Measurements from ENCODE around the gene CACNG4. TPM values are rescaled to one million over a fixed set of nuclear protein-coding genes. Genes with fewer than 3 reads are reported as not detected.

Gene CACNG4
- polyA plus RNA-seq, 3 donors = 2.9 to 3.8 (median 3.1) TPM

DNA sequence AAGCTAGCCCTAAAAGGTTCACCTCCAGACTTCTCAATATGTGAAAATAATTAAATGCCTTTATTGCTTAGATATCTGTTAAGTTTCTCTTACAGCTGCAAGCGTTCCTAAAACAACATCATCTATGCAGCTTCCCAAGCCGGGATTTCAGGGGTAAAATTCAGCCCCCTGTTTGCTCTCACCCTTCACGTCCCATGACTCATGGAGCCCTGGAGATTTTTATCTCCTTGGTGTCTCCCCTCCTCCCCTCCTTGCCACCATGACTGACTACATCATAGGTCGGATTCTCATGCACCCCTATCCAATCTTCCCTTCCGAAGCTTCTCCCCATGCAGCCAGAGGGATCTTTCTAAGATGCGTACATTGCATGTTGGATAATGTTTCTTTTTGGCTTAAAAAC is 21.0 kb upstream of the CACNG4 start:
- no peak for DNase-seq (ENCODE audit: low read depth in 3 of 3, low spot score in 2 of 3)

DNA sequence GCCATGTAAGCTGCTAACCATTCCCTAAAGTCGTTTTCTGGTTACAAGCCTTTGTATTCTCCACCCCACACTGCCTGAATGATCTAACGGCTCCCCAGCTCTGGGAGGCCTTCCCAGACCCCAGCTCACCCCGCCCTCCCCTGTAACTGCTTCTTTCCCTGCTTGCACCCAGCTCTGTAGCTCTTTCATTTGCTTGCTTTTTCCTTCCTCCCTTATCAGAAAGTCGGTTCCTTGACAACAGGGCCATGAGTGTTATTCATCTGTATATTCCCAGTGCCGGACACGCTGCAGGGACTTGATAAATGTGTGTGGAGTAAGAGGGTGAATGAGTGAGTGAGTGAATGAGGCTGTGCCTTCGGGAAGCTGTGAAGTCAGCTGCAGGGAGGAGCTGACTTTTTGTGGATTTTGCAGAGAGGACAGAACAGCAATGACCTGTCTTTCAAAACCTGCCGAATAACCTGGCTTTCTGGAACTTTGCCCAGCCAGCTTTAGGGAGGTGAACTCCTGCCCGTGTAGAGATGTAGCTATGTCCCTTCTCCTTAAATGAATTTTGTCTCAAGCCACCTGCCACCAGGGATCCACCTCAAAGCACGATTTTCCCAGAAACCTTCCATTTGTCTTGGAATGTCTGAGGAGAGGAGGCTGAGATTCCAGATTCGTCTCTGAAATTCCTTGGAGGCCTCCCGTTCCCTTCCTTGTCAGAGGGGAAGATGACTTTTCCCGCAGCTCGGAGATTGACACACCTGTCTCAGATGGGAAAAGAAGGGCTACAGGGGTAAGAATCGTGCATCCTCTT is 20.0 kb upstream of the CACNG4 start:
- DNase-seq (ENCODE audit: low read depth in 3 of 3, low spot score in 2 of 3) = no peak

DNA sequence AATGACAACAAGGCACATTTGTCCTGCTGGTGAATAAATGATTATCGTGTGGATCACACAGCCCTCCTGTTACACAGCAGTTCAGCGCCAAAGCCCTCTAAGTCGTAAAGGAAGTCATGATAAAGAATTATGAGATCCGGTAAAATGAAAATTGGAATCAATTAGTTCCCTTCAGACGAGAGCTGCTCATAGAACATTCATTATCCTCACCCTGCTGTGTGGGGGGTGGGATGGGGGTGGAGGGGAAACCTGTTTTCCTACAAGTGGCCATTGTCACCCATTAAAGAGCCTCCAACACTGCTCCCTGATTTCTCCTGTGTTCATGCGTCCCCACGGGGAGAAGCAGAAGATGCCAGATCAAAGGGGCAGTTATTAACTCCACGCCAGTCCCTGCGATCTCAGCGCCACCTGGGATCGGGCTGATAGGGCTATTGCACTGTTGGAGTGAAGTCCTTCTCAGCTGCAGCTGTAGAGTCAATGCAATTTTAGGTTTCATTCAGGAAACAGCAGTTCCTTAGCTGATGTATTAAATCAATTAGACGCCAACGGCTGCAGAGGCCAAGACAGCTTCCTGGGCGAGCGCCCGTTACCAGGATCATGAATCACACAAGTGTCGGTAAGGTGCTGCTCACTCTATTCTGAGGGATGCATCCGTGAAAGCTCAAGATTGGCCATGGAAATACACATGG is 19.2 kb upstream of the CACNG4 start:
- no peak for DNase-seq (ENCODE audit: low read depth in 3 of 3, low spot score in 2 of 3)

GRCh38 chr17:66946251-66946650 is 18.3 kb upstream of the CACNG4 start:
- DNase-seq (ENCODE audit: low read depth in 3 of 3, low spot score in 2 of 3) = no peak

DNA sequence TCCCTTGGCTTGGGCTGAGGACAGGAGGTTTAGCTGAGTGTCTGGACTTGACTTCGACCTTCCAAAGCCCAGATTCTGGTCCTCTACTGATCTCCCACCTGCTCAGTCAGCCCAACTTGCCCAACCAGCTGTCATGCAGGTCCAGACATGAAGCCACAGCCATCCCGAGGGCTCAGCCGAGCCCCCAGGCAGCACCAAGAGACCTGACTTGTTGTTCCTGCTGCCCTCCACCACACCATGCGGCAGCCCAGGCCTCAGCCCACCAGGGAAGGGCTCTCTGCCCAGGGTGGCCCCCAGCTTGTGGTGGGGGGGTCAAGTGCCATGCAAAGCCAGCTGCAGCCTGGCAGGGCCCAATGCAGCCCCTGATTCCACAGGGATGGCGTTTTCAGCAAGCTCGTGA is 17.2 kb upstream of the CACNG4 start:
- DNase-seq (ENCODE audit: low read depth in 3 of 3, low spot score in 2 of 3) = no peak

- no peak for DNase-seq (ENCODE audit: low read depth in 3 of 3, low spot score in 2 of 3)
These were observed 16.3 kb upstream of the CACNG4 start for GRCh38 chr17:66948061-66948750.

GRCh38 chr17:66949501-66949900 is 15.0 kb upstream of the CACNG4 start:
- DNase-seq (ENCODE audit: low read depth in 3 of 3, low spot score in 2 of 3) = no peak

- DNase-seq (ENCODE audit: low read depth in 3 of 3, low spot score in 2 of 3) = no peak
These were observed 14.2 kb upstream of the CACNG4 start for GRCh38 chr17:66950325-66950724.

DNA sequence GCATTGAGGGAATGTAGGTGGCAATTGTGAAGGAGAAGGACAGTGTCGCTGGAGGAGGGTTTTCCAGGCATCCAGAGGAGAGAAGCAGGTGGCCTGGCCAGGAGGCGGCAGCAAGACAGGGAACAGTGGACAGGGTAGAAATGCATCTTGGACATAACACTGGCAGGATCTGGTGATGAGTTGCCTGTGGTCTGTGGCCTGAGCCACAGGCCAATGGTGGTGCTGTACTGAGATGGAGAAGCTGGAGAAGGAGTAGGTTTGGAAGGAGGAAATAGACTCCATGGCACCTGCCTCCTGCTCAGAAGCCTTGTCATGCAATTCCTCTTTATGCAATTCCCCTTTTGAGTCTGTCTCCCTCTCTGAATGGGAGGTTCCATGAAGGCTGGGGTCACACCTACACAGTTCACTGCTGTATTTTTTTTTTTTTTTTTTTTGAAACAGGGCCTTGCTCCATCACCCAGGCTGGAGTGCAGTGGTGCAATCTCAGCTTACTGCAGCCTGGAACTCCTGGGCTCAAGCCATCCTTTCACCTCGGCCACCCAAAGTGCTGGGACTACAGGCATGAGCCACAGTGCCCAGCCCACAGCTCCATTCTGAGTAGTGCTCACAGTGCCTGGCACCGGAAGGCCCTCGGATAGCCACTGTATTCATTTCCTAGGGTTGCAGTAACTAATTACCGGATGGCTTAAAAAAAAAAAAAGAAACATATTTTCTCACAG is 13.5 kb upstream of the CACNG4 start:
- no peak for DNase-seq (ENCODE audit: low read depth in 3 of 3, low spot score in 2 of 3)

DNA sequence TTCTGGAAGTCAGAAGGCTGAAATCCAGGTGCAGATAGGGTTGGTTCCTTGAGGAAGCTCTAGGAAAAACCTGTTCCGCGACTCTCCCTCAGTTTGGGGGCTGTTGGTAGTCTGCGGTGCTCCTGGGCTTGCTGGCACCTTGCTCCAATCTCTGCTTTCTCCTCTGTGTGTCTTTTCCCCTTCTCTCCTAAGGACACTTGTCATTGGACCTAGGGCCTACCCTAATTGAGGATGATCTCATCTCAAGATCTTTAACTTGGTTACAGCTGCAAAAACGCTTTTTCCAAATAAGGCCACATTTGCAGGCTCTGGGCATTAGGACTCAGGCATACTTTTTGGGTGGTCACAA is 12.9 kb upstream of the CACNG4 start:
- no peak for DNase-seq (ENCODE audit: low read depth in 3 of 3, low spot score in 2 of 3)

DNA sequence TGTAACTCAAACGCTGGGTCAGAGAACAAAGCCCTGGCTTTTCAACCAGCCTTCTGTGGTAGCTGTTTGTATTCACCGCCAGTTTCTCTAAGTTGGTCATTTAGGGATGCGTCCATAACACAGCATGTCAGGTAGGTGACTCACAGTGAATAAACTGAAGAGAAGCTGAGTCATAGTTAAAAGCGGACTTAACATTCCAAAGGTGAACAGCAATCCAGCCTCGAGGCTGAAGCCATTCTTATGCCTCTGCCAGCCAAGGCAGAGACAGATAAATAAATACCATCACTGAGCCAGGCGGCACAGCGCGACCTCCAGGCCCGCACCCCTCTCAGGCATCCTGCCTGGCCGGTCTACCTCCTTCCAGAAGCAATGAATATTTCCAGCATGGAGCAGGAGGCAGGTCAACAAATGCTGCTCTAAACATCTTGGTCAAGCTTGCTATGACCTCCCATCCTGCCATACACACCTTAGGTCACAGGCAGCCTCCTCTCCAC is 12.4 kb upstream of the CACNG4 start:
- DNase-seq (ENCODE audit: low read depth in 3 of 3, low spot score in 2 of 3) = no peak

- no peak for DNase-seq (ENCODE audit: low read depth in 3 of 3, low spot score in 2 of 3)
These were observed 11.6 kb upstream of the CACNG4 start for GRCh38 chr17:66952681-66953629.

GRCh38 chr17:66953630-66954020 is 10.9 kb upstream of the CACNG4 start:
- no peak for DNase-seq (ENCODE audit: low read depth in 3 of 3, low spot score in 2 of 3)

GRCh38 chr17:66954632-66955031 is 9.9 kb upstream of the CACNG4 start:
- DNase-seq (ENCODE audit: low read depth in 3 of 3, low spot score in 2 of 3) = no peak

DNA sequence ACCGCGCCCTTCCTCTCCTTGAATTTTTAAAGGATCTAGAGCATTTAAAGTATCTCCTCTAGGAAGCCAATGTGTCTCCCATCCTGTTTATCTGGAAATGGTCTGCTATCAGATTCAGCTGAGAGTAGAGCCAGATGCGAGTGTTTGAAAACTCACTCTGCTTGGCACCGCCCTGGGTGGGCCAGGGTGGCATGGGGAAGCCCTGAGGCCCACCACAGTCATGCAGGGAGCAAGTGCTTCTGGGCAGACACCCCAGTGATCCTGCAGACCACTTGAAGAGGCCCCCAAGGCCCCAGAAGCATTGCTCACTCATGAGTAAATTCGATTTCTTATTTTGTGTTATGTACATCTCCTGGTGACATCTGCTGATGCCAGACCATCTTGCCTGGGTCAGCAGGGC is 8.7 kb upstream of the CACNG4 start:
- DNase-seq (ENCODE audit: low read depth in 3 of 3, low spot score in 2 of 3) = no peak

- DNase-seq (ENCODE audit: low read depth in 3 of 3, low spot score in 2 of 3) = no peak
These were observed 7.6 kb upstream of the CACNG4 start for GRCh38 chr17:66956941-66957340.

GRCh38 chr17:66957343-66957742 is 7.2 kb upstream of the CACNG4 start:
- DNase-seq (ENCODE audit: low read depth in 3 of 3, low spot score in 2 of 3) = no peak

DNA sequence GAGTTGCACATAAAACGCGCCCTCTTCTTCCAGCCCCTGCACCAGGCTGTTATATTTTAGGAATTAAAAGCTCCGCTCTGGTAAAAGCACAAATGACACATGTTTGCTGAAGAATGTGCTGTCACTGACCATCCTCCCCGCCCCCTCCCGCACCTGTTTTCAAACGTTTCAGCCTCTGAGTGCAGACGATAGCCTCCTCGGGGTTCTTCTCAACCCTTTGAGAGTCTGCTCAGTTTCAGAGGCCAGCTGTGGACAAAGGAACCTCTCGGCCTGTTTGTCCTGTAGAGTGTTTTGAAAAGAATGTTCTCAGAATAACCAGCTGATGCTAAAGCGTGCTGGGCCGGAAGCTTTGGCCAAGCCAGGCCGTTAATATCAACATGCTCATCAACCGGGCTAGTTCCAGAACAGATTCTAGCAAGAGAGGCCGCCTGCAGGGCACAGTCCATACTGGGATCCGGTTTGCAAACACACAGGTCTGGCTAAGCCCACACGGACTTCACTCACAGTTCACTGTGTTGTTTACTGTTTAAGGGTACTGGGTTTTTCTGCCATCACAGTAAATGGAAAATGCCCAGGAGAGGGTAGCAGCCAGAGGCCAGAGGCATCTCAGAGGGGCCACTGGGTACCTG is 6.4 kb upstream of the CACNG4 start:
- no peak for DNase-seq (ENCODE audit: low read depth in 3 of 3, low spot score in 2 of 3)

DNA sequence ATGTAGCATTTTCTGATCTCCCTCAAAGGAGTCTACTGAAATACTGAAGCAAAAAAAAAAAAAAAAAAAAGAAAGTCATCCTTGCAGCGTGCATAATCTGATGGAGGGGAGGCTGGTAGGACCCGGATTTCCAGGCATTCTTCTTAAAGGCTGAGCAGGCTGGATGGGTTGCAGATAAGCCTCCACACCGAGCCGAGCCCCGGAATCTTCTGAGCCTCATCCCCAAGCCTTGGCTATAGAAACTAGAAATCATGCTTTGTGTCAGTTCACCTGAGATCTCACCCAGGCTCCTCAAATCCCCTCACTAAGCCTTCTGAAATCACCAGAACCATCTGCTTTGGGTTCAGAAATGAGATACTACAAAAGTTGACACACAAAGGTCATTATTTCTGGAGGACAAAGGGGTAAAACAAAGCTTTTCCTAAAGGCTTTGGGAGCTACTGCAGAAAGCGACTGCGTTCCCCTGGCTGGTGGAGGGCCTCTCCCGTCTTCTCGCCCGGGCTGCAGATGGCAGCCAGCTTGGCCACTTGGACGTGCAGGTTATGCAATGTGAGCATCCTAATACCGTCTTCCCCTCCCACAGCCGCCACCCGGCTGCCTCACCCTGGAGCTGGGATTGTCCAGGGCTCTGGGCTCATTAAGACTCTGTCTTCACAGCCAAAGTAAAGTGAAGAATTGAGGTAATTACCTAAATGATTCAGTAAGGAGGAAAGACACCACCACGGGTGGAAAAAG is 4.7 kb upstream of the CACNG4 start:
- no peak for DNase-seq (ENCODE audit: low read depth in 3 of 3, low spot score in 2 of 3)

Data from right renal cortex interstitium (tissue), 3 donors.